SU-DHL-6 (cell line): ENCODE measurements around the gene RAPGEF4.

Experiments
- CTCF ChIP-seq: fragments of 200-600 bp; sonication (generic); IDR thresholded peaks from one replicate; pipeline ENCODE4 v1.5.1; 2017; ENCODE audit warnings: antibody characterized with exemption, mild to moderate bottlenecking, low read length, moderate library complexity; ENCODE audit not compliant: insufficient read depth, poor library complexity, severe bottlenecking
- EZH2phosphoT487 ChIP-seq: fragments of 200-600 bp; sonication (generic), shearing (Covaris generic); conservative IDR thresholded peaks from 2 replicates; pipeline ENCODE4 v1.6.1; 2018; ENCODE audit warnings: mild to moderate bottlenecking, antibody characterized with exemption, low read length, moderate library complexity, mixed read lengths

- no peak for TF ChIP-seq CTCF
- TF ChIP-seq EZH2phosphoT487 = no peak
These were observed 188.5 kb downstream of the RAPGEF4 start for GRCh38 chr2:172924097-172924660.
